ENCODE data around the gene SWI5. TPM values are rescaled to one million over a fixed set of nuclear protein-coding genes. Genes with fewer than 3 reads are reported as not detected.
"Not testable (repeated sequence)": the region's sequence is repeated elsewhere in the genome, so short reads cannot be mapped to it uniquely, and the experiment has no call there.

SWI5 gene
- polyA plus RNA-seq (2012; ENCODE audit: insufficient read depth, insufficient read length) = 62.3 TPM

- peak; percentile 99 for DNase-seq (ENCODE audit: low read depth, low spot score)
- peak within 1 kb of the TSS; percentile 88 for H3K4me3 ChIP-seq (ENCODE audit: low read length)
Observed at GRCh38 chr9:128276008-128276573, at the start of gene SWI5. Gene SWI5 (plus strand): TSS chr9:128276276.

DNA sequence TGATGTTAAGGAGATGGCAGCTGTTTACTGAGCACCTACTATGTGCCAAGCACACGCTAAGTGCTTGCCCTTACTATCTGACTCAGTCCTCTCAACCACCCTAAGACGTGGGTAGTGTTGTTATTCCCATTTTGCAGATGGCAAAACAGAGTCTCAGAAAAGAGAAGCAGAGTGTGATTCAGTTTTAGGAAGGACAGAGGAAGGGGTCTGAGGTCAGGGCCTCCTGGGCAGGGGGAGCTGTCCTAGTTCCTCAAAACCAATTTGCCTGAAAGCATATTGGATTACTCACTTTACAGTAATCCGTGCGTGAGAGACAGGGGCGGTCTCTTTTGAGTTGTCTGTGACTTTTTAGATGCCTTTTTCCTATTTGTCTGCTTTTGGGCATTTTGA, 49.7 kb upstream of the SWI5 start:
- no peak for DNase-seq (ENCODE audit: low read depth, low spot score)
- H3K4me3 ChIP-seq (ENCODE audit: low read length) = no peak overlapping the region

- H3K4me3 ChIP-seq (ENCODE audit: low read length); DNase-seq (ENCODE audit: low read depth, low spot score): not testable (repeated sequence)
Observed at GRCh38 chr9:128230897-128231296, 45.2 kb upstream of the SWI5 start.

- no peak overlapping the region for H3K4me3 ChIP-seq (ENCODE audit: low read length)
Observed at GRCh38 chr9:128231638-128232527, 44.2 kb upstream of the SWI5 start.

DNA sequence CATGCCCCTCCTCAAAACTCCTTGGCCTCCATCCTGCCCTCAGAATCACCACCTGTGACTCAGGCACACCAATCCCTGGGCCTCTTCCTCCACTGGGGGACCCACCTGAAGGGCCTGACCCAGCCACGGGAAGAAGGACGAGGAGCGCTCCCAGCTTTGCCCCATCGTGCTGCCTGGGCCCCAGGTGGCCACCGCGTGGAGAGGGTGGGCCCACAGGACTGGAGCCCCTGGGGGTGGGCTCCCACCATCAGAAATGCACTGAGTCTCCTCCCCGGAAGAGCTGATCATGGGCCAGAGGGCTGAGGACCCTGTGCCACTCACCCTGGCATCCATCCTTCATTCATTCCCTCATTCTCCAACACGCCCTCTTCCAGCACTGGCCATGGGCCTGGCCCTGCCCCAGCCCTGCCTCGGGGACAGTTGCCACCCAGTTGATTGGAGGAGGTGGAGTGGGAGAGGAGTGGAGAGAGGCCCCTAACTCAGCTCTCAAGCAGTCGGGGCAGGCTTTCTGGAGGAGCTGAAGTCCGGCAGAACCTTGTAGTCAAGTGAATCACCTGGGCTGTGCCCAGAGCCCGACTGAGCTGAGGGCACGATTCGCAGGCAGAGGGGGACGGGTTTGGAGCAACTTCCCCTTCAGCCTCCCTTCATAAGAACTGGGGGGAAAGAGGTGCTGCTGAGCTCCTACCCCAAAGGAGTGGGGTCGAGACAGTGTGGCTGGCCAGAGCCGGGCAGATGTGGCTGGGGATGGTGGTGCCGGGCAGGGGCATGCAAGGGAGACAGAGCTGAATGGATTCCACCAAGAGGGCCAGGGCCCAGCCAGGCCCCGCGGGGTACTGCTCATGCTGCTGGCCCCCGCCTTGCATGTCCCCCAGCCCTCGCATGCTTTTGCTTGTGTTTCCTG, 43.3 kb upstream of the SWI5 start:
- DNase-seq (ENCODE audit: low read depth, low spot score) = no peak
- no peak overlapping the region for H3K4me3 ChIP-seq (ENCODE audit: low read length)

More at GRCh38 chr9:128231638-128232527, 44.2 kb upstream of the SWI5 start:
- no peak for DNase-seq (ENCODE audit: low read depth, low spot score)

DNA sequence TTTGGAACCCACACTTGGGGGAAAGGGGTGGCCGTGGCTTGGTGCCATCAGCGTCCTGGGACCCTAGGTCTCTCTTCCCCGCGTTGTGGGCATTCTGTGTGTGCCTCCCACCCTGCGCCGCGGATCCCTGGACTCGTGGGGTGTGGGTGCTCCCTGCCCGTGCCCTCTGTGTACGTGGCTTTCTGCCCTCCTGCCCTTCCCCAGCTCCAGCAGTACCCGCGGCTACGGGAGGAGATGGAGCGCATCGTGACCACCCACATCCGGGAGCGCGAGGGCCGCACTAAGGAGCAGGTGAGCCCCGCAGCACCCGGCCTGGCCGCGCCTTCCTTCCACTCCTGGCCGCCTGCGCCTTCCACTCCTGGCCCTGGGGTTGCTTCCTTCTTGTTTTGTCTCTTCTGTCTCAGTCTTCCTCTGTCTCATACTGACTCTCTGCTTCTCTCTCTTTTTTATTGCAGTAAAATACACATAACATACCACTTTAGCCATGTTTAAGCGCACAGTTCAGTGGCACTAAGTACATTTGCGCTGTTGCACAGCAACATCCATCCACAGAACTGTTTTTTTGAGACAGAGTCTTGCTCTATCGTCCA, 42.2 kb upstream of the SWI5 start:
- DNase-seq (ENCODE audit: low read depth, low spot score) = no peak

DNA sequence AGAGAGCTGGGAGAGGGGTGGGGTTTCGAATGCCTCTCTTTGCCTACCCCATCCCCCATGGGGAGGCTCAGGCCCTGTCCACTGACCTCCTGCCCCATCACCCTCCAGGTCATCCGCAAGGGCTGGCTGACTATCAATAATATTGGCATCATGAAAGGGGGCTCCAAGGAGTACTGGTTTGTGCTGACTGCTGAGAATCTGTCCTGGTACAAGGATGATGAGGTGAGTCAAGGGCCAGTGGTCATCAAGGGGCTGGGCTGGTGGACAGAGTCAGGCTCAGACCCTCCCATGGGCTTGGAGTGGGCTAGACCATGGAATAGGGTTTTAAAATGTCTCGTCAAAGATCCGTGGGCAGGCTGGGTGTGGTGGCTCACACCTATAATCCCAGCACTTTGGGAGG, 34.0 kb upstream of the SWI5 start:
- H3K4me3 ChIP-seq (ENCODE audit: low read length) = no peak overlapping the region
- DNase-seq (ENCODE audit: low read depth, low spot score) = no peak

More for the DNA sequence above, 42.2 kb upstream of the SWI5 start:
- no peak overlapping the region for H3K4me3 ChIP-seq (ENCODE audit: low read length)

- H3K4me3 ChIP-seq (ENCODE audit: low read length) = no peak overlapping the region
- DNase-seq (ENCODE audit: low read depth, low spot score) = no peak
Observed at GRCh38 chr9:128242828-128243214, 33.3 kb upstream of the SWI5 start.

DNA sequence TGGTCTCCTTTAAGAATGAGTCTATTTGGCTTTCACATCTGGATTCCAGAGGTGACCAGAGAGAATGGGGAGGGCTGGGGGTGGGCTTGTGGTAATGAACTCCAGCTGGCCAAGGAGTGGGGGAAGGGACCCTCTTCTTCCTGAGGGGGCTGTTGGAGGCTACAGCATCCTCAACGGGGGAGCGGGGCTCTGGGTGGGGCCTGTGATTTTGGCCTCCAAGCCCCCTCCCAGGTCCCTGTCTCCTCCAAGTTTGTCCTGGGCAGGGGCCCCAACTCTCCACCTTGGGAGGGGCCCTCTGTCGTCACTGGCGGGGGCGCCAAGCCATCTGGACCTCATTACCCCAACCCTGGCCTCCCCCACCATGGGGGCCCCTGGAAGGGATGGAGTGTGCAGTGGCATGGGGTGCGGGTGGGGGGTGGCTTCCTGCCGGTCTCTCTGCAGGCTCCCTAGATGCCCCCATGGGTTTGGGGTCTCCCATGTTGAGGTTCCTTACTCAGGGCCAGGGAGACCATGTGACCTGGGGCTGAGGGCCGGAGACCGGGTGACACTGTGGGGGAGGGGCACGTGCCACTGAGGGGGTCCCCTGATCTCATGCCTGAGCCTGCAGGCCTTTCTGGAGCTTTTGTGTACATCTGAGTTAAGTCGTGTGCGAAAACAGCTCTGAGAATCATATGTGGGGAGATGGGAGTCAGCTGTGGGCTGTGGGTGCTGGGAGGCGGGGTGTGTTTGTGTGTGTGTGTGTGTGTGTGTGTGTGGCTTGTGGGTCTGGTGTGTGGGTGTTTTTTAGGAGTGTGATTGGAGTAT, 32.7 kb upstream of the SWI5 start:
- DNase-seq (ENCODE audit: low read depth, low spot score) = no peak
- H3K4me3 ChIP-seq (ENCODE audit: low read length) = no peak overlapping the region

DNA sequence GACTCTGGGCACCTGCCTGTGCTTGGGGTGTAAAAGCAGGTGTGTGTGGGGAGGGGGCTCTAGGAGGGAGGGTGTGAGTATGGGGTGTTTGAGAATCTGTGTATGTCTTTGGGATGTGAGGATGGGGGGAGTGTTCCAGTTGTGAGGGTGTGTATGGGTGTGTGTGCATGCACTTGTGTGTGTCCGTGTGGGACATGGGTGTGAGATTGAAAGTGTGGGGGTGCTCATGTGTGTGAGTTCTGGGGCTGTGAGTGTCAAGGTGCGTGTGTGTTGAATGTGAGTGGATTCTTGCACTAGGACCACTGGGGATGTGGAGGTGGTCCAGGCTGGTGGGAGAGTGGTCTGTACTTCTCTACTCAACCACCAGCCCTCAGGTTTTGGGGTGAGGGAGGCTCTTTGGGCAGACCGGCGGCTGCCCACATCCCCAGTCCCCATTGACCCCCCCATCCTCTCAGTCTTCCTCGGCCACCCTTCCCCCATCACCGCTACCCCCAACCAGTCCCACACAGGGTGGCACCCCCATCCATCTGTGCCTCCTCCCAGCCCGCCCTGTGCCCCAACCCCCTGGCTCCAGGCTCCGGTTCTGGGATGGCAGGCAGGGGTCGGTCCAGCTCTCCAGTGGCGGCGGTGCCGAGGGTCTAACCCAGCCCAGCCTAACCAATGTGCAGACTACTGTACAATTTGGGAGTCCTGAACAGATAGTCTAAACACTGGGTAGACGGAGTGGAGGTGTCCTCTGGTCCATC, 31.8 kb upstream of the SWI5 start:
- no peak for DNase-seq (ENCODE audit: low read depth, low spot score)
- no peak overlapping the region for H3K4me3 ChIP-seq (ENCODE audit: low read length)

DNA sequence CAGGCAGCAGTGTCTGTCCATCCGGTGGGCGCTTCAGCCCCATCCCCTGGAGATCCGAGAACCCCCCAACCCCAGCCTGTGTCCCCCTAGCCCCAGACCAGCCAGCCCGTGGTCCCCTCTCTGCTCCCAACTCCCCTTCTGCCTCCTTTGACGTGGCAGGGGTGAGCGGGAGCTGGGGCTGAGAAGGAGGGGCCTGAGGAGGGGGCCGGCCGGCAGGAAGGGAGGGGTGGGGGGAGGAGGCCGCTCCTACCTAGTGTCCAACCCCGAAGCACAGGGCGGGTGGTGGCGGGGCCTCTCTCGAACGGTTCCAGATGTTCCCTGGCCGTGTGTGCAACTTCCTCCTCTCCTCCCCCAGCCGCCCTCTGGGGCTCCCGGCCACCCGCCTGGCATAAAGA, 31.2 kb upstream of the SWI5 start:
- no peak for DNase-seq (ENCODE audit: low read depth, low spot score)
- no peak overlapping the region for H3K4me3 ChIP-seq (ENCODE audit: low read length)

GRCh38 chr9:128245421-128246151, 30.5 kb upstream of the SWI5 start:
- H3K4me3 ChIP-seq (ENCODE audit: low read length) = no peak overlapping the region
- DNase-seq (ENCODE audit: low read depth, low spot score) = no peak

- H3K4me3 ChIP-seq (ENCODE audit: low read length) = no peak overlapping the region
- no peak for DNase-seq (ENCODE audit: low read depth, low spot score)
Observed at GRCh38 chr9:128246471-128246870, 29.6 kb upstream of the SWI5 start.

- H3K4me3 ChIP-seq (ENCODE audit: low read length) = no peak overlapping the region
- no peak for DNase-seq (ENCODE audit: low read depth, low spot score)
Observed at GRCh38 chr9:128247226-128247803, 28.8 kb upstream of the SWI5 start.

- peak overlapping the region; percentile 50 for H3K4me3 ChIP-seq (ENCODE audit: low read length)
Observed at GRCh38 chr9:128249558-128249907, 26.5 kb upstream of the SWI5 start.

DNA sequence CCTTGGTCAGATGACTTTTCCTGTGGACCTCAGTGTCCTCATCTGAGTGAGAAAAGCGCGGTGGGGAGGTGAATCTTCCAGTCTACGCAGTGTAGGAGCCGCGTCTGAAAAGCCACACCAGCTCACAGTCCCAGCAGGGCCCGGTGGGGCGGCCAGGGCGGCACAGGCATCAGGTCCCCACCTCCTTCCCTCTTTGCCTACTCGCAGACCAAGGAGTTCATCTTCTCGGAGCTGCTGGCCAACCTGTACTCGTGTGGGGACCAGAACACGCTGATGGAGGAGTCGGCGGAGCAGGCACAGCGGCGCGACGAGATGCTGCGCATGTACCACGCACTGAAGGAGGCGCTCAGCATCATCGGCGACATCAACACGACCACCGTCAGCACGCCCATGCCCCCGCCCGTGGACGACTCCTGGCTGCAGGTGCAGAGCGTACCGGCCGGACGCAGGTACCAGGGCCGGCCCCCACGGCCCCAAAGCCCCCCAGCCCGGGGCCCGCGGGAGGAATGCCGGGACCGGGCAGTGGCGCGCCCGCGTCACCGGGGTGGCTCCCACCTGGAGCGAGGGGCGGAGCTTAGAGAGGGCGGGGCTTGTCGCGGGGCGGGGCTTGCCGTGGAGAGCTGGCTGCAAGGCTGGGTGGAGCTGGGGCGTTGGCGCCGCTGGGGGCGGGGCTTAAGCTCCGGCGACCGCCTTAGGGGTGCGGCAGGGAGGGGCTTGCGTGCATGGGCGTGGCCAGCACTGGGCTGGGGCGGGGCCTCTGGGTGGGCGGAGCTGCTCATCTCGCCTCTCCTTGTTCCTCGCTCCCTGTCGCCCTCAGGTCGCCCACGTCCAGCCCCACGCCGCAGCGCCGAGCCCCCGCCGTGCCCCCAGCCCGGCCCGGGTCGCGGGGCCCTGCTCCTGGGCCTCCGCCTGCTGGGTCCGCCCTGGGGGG, 25.9 kb upstream of the SWI5 start:
- peak; percentile 71 for DNase-seq (ENCODE audit: low read depth, low spot score)
- H3K4me3 ChIP-seq (ENCODE audit: low read length) = peak overlapping the region; percentile 50

More at GRCh38 chr9:128249558-128249907, 26.5 kb upstream of the SWI5 start:
- DNase-seq (ENCODE audit: low read depth, low spot score) = no peak

All from Jurkat, Clone E6-1 (cell line).